NCI-H510A treated with DMSO at 0.1 percent for 48 hours (cell line): ENCODE measurements around the gene PTPRM.

Experiments
- DNase-seq: peaks from one replicate; lab custom pipeline; 2025; lab: John Stamatoyannopoulos, UW

PTPRM gene

DNA sequence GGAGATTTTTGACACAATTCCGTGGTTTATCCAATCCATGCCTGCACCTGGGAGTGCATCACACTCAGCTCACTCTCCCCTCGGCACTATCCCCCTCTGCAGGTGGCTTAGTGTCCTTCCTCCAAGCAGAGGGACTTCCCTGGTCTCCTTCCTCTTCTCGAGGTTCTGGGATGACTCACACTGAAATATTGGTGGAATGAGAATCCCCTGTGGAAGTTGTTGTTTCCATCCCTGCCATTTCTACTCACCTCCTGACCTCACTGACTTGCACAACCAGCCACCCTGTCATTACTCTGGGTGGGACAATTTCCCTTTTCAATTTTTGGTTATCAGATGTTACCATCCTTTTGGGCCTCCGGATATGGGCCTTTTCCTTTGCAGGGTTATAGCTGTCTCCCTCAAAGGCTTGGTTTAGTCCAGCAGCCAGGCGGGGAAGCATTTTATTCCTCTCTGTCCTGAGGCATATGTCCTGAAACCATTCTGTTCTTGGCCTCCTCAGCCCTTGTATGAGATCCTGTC, 59.9 kb downstream of the PTPRM start:
- DNase-seq = no peak

DNA sequence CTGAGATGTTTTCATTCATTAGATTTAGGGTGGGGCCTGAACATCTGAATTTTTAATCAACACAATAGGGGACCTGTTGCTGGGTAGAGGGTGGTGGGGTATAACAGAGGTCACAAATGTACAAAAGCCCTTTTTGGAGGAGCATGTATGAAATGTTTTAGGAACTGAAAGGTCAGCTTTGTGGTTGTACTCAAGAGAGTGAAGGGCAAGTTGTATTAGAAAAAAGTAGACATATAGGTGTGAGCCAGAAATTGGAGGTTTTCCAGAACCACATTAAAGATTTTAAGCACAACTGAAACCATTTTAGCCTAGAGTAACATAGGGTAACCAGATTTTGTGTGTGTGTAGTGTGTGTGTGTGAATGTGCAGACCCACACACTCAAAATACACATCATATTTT, 62.3 kb downstream of the PTPRM start:
- no peak for DNase-seq

DNA sequence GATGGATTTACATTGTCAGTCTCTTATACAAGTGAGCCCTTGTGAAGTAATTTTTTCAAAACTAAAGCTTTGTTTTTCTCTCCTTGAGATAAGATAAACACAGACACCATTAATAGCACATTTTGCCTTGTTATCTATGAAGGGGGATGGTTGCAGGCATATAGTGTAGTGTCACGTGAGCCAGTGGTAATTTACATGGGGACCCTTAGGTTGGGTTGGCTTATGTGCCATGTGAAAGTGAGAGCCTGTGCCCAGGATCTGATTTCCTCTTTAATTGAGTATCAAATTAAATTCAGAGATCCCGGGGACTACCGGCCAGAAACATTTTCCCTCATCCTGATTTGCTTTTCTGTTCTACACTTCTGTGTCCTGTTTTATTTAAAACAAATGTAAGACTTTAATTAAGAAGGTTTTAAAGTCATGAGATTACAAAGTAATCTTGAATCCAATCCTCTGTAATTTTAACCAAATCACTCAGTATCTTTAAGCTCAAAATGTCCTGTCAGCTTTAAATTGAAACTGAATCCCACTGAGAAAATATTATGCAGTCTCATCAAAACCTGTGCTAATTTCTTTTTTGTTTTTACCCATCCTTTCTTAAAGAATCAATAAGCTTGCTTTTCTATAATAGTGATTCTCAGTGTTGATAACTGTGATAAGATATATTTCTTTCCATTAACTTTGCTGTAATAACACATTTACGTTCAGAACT, 63.8 kb downstream of the PTPRM start:
- no peak for DNase-seq

DNA sequence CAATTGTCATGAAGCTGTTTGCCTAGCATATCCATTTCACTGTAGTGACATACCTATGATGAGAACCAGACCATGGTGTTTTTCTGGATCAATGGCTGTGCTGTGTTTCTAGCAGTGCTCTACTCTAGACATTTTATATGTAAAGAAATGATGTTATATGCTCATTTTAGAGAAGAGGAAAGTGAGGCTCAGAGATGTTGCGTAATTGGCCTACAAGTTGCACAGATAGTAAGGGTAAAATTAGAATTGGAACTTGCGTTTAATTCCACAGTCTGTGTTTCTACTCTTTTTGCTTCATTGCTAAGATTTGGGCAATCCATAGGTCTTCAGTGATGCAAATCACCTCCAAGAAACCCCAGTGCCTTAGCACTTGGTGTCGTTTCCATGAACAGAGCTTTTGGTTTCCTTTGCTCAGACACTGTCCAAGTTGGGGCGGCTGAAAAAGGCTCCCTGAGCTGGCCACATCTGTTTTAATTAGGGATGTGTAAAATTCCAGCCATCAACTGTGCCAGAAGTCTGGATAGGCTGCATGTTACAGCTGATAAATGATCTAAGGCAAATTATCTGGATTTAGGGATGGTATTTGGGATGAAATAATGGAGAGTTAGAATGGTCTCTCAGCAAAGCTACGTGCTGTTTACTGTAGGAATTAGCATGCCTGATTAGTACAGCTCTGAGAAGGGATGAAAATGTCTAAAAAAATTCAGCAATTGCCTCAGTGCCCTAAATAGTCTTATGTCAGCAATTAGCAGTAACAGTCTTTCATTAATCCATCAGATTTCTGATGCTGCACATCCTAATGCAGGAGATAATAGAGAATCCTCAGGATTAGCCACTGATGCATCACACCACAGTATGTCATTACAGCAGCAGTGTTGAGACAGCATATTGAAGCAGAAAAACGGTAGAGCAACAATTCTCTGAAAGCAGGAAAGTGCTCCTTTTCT, 65.3 kb downstream of the PTPRM start:
- DNase-seq = no peak

DNA sequence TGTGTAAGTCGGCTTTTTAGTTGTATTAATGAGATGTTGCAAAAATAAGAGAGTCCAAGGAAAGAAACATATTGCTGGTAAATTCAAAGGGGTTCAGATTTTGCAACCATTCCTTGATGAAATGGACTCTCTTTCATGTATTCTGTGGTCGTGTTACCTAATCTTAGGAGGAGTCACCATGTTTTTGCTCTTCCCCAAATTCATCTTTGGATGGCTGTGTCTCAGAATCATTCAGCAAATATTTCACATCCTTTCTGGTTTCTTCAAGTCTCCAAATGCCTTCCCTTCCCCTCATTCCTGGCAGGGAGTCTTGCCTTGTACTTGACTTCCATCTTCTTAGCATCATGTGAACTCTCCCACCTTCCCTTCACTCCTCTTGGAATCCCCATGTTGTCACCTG, 66.1 kb downstream of the PTPRM start:
- no peak for DNase-seq

DNA sequence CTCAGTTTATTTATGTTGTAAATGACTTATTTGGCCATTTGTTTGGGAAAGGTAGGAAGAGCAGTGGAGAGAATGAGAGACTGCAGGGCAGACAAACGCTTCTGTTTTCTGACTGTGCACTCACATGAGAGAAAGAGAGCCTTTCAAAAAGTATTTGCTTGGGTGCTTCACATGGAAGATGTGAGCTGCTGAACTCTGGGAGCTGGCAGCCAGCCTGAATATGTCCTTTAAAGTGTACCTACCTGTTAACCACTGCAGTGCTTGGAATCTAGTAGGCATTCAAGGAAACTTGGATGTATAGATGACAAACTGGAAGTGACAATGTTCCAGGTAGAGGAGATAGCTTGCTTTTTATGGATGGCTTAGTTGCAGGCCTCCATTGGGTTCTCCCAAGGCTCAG, 68.8 kb downstream of the PTPRM start:
- no peak for DNase-seq

DNA sequence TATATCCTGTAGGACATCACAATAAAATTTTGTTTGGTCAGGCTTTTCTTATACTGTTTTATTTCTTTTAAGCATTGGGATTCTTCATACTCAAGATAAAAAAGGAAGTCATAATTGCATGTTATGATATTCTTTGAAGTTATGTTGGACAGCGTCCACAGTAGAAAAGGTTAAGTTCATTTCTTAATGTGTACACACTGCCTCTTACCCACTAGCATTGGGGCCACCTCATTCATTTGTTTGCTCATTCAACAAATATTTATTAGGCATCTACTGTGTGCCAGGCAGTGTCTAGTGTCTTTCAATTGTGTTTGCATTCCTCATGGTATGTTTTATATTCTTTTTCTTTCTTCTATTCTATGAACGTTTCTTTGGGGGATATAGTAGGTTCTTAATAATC, 70.2 kb downstream of the PTPRM start:
- no peak for DNase-seq

DNA sequence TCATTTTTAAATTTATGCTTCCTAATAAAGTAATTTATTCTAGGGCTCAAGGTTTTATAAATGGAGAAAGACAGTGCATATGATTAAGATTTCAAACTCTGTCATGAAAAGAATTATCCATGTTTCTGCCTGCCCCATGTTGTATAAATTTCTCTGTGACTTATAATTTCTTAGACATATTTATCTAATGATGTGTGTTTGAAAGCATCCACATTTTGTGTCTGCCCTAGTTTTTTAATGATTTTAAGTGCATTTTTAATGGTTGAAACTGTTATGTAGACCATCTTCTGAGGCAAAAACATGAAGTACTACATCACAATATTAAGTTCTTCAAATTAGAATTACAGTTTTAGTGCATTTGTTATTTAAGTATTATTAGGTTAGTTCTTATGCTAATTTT, 71.2 kb downstream of the PTPRM start:
- DNase-seq = no peak

DNA sequence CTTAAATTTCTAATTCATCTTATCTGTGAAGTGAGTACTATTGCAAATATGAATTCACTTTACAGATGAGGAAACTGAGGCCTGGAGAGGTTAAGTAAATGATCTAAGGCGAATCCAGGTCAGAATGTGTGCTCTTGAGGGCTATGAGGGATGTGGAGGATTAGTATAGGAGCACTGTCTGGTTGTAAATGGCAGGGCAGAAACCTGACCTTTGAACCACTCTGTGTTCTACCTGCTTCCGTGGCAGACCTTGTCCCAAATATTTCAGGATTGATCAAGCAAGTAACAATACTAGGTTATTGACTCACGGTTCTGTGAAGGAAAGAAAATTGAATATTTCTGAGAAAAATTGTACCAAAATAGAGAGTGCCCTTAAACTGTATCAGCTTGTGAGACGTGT, 74.7 kb downstream of the PTPRM start:
- DNase-seq = no peak

DNA sequence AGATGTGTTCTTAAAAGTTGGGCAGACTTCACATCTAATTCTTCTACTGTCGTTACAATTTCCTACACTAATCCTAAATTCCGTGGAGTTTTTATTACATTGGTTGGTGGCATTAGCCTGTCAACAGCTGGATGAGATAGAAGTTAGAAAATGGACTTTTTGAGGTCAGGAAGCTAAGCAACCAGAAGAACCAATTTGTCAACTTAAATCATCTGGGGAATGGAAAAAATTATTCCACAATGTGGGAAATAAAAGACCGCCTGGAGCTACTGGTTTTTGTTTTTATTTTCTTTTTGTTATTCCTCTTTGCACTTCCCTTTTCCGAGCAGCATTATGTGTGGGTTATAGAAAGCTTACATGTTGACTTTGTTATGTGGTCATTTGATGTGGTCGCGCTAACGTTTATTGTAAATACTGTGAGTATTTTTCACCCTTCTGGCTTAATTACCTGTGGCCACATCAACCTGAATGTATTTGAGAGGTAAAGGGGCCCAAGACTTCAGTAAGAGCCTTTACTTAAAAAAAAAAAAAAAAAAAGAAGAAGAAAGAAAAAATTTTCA, 75.3 kb downstream of the PTPRM start:
- DNase-seq = no peak

DNA sequence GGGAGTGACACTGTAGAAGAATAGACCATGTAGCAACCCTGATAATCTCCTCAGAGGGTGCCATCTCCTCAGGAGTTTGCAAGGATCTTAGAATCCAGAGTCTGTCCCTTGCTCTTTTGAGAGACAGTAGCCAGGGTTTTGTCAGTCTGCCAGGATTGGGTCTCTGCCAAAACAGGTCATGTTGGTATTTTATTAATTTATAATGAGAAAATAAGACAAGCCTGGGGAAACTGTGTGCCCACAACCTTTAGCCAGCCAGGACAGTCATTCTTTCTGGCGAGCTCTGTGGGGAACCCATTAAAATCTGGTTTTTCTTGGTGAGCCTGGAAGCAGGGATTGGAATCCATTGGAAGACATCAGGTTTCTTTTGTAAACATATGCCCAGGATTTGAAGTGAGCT, 78.6 kb downstream of the PTPRM start:
- peak; percentile 49 for DNase-seq

DNA sequence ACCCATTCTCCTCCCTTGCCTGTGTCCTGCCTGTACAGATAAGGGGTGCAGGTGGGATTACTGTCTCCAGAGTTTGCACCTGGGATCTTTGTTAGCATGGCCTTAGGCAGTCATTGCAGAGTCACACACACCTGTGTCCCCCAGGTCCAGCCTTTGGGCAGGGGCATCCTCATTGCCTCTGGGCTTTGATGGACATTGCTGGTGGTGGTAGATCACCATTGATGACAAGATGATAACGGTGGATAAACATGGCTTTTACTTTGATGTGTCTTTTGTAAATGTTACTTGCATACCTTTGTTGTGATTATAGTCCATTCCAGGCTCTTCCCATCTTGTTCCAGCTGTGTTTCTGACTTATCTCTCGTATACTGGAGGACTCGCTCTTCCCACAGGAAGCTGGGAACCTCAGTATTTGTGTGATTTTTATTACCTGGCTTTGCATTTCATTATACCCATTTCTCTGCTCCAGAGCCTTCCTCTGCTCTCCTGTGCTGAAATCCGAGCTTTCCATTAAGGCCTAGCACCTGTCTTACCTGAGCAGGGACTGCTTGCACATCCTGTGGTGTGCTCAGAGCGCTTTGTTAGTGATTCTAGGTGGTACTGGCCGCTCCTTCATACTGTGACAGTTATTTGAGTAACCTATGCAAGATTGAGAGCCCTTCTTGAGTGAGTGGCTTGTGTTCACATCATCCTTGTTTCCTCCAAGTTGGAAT, 79.2 kb downstream of the PTPRM start:
- peak; percentile 46 for DNase-seq

DNA sequence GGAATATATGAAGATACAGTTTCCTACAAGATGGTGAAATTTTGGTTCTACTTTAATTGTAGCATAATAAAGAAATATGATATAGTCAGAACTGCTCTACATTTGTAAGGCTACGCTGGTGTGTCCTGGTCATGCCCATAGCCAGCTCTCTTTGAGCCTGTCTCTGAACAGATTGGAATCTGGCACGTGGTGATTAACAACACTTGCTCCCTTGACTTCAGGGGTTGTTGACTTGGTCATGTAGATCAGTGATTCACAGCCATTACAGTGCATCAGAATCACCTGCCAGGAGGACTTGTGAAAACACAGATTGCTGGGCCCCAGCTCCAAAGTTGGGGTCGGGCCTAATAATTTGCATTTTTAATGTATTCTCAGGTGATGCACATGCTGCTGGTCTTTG, 80.4 kb downstream of the PTPRM start:
- no peak for DNase-seq

DNA sequence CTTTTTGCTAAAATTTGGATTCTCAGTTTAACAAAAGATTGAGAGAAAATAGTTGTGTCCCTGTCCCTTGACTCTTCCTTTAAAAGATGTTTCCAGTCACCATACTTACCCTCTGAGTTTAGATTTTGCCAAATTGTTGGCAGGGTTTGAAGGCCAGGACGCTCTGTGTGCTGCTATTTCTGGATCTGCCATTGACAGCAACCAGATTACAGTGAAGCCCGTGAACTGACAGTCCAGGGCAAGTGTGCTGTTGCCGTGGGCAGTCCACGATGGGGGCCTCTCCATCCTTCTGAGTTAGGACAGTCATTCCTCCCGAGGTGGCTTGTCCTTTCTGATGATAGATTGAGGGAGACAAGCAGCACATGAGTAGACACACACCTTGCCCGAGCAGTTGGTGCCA, 89.9 kb downstream of the PTPRM start:
- DNase-seq = no peak

DNA sequence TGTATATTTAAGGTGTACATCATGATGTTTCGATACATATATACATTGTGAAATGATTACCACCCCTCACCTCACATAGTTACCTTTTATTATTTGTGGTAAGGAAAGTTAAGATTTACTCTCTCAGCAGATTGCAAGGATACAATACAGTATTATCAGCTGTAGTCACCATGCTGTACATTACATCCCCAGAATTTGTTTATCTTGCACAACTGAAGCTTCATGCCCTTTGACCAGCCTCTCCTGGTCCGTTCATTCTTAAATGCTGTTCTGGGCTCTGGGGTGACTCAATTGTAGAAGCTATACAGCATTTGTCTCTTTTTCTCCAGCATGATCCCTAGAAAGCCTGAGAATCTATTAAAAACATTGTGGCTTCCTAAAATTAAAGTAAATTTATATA, 90.8 kb downstream of the PTPRM start:
- no peak for DNase-seq

DNA sequence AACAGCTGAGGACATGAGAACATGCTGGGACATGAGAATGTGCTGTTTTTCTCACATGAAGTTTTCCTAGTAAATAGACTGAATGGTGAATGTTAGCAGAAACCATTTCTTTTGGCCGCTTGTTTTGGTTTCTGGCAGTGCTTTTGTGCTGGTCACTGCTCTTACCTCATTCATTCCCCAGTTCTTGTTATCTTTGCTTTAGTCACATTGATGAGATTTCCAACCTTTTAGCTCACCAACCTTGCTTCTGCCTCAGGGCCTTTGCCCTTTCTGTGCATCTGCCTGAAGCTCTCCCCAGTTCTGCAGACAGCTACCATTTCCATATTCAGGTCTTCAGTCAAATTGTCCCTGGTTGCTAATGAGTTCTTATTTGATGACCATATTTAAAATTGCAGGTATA, 91.6 kb downstream of the PTPRM start:
- no peak for DNase-seq

DNA sequence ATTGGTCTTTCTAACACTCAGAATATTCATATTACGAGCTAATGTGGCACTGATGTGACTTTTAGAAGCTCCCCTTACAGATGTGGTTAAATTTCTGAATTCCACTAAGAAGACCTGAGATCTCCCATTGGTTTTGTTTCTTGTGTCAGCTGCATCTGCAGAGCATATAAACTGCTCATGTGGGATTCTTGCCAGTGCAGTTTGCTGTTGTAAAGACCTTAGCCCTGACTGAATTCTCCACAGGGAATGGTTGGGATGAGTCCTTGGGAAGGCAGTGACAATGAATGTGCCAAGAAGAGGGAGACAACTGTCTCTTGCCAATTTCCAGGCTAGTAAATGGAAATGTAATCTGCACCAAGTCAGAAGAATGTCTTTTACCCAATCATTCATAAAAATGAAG, 94.1 kb downstream of the PTPRM start:
- DNase-seq = no peak

DNA sequence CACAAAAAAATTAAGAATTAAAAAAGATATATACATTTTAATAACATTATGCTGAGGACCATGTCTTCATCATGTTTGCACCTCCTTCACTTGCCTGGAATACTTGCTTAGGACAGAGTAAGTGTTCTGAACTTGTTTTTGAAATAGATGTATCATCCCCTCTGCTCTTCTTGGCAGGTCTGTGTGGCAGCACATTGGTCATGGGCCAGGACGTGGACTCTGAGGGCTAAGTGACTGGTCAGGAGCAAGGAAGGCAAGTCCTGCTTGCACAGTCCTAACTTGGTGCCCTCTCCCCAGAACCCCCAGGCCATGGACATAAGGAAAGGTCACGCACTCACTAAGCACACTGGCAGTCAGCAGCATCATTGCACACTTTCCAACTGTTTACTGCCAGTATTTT, 95.8 kb downstream of the PTPRM start:
- no peak for DNase-seq

DNA sequence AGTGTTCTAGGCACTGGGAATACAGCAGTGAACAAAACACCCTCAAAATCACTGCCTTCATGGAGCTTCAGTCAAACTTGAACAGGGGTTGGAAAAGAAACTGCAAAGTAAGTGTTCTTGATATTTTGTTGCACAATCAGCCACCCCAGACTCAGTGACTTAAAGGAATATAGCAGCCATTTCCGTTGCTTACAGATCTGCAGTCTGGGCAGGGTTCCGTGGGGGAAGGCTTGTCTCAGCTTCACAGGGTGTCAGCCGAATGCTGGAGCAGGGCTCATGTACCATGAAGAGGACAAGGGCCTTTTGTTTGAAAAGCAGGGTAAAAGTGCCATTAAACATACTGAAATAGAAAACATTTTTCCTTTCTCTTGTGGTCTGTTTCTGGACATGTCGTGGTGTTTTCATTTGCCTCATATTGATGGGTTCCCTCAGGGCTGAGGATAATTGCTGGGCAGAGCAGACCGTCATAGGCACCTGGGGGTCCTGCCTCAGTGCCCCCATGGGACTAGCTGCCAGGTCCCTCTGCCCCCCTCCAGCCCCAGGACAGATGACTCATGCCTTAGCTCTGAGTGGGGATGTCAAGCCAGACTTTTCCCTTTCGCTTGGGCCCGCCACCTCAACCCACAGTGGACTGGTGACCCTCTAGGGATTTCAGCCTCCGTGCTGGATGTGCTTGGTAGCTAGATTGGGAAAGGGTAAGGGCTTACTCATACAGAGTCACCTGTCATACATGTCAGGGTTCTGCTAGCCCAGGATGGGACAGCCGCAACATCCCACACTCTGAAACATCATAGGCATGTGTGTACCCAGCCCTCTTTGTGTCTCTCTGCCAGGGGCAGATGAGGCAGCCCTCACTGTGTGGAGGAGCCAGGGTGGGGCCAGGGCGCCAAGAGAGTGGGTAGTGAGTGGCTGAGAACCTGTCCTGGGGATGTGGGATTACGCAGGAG, 96.5 kb downstream of the PTPRM start:
- DNase-seq = no peak

DNA sequence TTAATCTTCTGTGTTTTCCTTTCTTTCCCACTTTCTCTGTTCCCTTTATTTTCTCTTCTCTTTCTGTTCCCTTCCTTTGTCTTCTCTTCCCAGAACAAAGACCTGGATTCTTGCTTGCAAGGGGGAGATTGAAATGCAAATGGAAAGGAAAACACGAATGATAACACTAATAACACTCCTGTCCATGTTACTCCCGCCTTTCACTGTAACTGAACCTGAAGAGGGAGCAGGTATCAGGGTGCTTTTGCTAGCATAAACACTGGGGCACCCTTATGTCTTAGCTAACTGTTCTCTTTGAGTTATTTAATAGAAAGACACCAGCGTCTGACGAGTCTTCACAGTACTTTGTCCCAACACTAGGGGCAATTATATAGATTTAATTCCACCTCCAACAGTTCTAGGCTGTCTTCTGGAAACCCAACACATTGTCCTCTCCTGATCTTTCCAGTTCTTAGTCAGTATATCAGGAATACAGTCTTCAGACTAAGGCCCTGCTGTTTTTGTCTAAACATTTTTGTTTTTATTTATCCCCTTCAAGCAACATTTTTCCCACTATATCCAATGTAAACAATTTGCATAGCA, 99.2 kb downstream of the PTPRM start:
- no peak for DNase-seq

DNA sequence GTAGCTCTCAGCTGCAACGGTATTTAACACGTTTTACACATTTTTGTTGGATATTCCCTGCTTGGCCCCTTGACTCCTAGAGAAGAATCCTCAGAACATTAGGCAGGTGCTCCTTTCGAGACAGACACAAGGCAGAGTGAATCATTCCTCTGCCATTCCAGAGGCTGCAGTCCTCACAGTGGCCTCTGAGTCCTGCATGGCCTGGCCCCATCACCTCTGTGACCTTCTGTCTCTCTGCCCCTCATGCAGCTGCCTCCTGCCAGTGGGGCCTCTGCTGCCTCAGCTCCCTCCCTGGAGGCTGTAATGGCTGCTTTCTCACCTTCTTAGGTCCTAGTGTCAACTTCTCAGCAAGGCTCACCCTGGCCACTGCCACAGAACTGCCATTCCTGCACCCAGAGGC, 101.3 kb downstream of the PTPRM start:
- no peak for DNase-seq
